Fibroblast of lung (primary cell): ENCODE results near the gene ZFAND5.

ENCODE experiments used
- EZH2 ChIP-seq: IDR thresholded peaks from 2 replicates; pipeline ENCODE4 v1.5.1; 2012; ENCODE audit warnings: low read length, control low read depth, mild to moderate bottlenecking; ENCODE audit errors: missing control alignments
- TF ChIP-seq, protein P1 (sequence below), 2 donors: IDR thresholded peaks in 1 of 2; conservative IDR thresholded peaks in 1 of 2; 1 replicate in 1 of 2; 2 replicates in 1 of 2; pipeline ENCODE4 v1.5.1; 2011 to 2012; ENCODE audit warnings: low read length in 2 of 2, control low read depth in 1 of 2, inconsistent platforms in 1 of 2, low read depth in 1 of 2, mild to moderate bottlenecking in 1 of 2

GRCh38 chr9:72362118-72362531 lies 2.9 kb downstream of the ZFAND5 start:
- TF ChIP-seq, protein P1, sequence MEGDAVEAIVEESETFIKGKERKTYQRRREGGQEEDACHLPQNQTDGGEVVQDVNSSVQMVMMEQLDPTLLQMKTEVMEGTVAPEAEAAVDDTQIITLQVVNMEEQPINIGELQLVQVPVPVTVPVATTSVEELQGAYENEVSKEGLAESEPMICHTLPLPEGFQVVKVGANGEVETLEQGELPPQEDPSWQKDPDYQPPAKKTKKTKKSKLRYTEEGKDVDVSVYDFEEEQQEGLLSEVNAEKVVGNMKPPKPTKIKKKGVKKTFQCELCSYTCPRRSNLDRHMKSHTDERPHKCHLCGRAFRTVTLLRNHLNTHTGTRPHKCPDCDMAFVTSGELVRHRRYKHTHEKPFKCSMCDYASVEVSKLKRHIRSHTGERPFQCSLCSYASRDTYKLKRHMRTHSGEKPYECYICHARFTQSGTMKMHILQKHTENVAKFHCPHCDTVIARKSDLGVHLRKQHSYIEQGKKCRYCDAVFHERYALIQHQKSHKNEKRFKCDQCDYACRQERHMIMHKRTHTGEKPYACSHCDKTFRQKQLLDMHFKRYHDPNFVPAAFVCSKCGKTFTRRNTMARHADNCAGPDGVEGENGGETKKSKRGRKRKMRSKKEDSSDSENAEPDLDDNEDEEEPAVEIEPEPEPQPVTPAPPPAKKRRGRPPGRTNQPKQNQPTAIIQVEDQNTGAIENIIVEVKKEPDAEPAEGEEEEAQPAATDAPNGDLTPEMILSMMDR (conservative IDR thresholded peaks at IDR 0.05 in 1 of 2, IDR thresholded peaks at IDR 0.05 in 1 of 2; ENCODE audit: low read depth in 1 of 2, low read length in 2 of 2): no peak
- TF ChIP-seq EZH2: no peak
